HCT116 (cell line): Measurements from ENCODE around the gene CMTM2. TPM values are rescaled to one million over a fixed set of nuclear protein-coding genes. Genes with fewer than 3 reads are reported as not detected.

Experiments
- ATAC-seq: fragments of 200-7000 bp; cut with Tn5 transposase; 2 replicates; pipeline ENCODE4 v1.9.1; 2020; ENCODE audit warnings: mild to moderate bottlenecking, moderate library complexity
- BruUV-seq: library from RNA; stranded (reverse); fragments of 400-500 nt; replicated peaks from 2 replicates; lab custom pipeline; 2021; lab: Mats Ljungman, UMichigan
- CTCF ChIA-PET: fragments of 300-600 bp; sonication (Branson Sonifier 250); formaldehyde crosslinking; loops from one replicate; lab custom pipeline; 2021; ENCODE audit warnings: antibody characterized with exemption; lab: Charles Lee
- POLR2A ChIA-PET: fragments of 300-600, 350-600 bp; sonication (Branson Sonifier 250); formaldehyde crosslinking; loops from one replicate; lab custom pipeline; 2021; ENCODE audit warnings: antibody characterized with exemption; lab: Charles Lee
- RAD21 ChIA-PET, 2 experiments: fragments of 300-600 bp; sonication (Branson Sonifier 250); formaldehyde crosslinking; loops; one replicate each; lab custom pipeline; 2023; ENCODE audit warnings: low total read pairs in 2 of 2; ENCODE audit not compliant: uncharacterized antibody in 2 of 2, unreplicated experiment in 2 of 2, low non-redundant PET in 1 of 2; lab: Charles Lee
- DNase-seq: peaks from one replicate; pipeline ENCODE4 v3.0.0-alpha.2; 2010; ENCODE audit warnings: low read depth, low spot score
- H2AFZ ChIP-seq: fragments of 200-600 bp; shearing (Covaris generic), sonication (generic); 2 replicates; pipeline ENCODE4 v1.6.1; 2017; ENCODE audit warnings: low read depth, mixed run types, mixed read lengths, antibody characterized with exemption, low read length; ENCODE audit not compliant: poor library complexity, severe bottlenecking
- H3K27ac ChIP-seq: 2 replicates; pipeline ENCODE4 v1.5.1; 2012; ENCODE audit warnings: low read depth, low read length
- H3K27me3 ChIP-seq: fragments of 200-600 bp; sonication (generic); 2 replicates; pipeline ENCODE4 v1.6.1; 2016; ENCODE audit warnings: mixed run types, low read length, mixed read lengths; ENCODE audit not compliant: insufficient read depth
- H3K36me3 ChIP-seq, 2 experiments: fragments of 200-500 bp in 1 of 2; fragments of 200-600 bp in 1 of 2; sonication (Bioruptor generic) in 1 of 2; sonication (generic) in 1 of 2; 2 replicates each; pipeline versions ENCODE4 v1.5.1 to v1.6.1; 2014 to 2016; ENCODE audit warnings: low read length in 2 of 2, inconsistent platforms in 1 of 2, mixed read lengths in 1 of 2, mixed run types in 1 of 2; ENCODE audit not compliant: insufficient read depth in 2 of 2, control insufficient read depth in 1 of 2
- H3K4me1 ChIP-seq, 2 experiments: fragments of 200-600 bp in 1 of 2; sonication (generic) in 1 of 2; 2 replicates each; pipeline versions ENCODE4 v1.5.1 to v1.6.1; 2012 to 2017; ENCODE audit warnings: low read length in 2 of 2, inconsistent platforms in 1 of 2, mild to moderate bottlenecking in 1 of 2, mixed read lengths in 1 of 2, mixed run types in 1 of 2, moderate library complexity in 1 of 2; ENCODE audit not compliant: insufficient read depth in 2 of 2, control insufficient read depth in 1 of 2
- H3K4me2 ChIP-seq: fragments of 200-600 bp; sonication (generic); 2 replicates; pipeline ENCODE4 v1.6.1; 2017; ENCODE audit warnings: mixed run types, low read length, mixed read lengths
- H3K4me3 ChIP-seq, 2 experiments: fragments of 200-600 bp in 1 of 2; sonication (generic) in 1 of 2; replicated peaks in 1 of 2; 2 replicates each; pipeline ENCODE4 v1.5.1; 2011 to 2016; ENCODE audit warnings: low read length in 2 of 2, control low read depth in 1 of 2, low read depth in 1 of 2, mild to moderate bottlenecking in 1 of 2, mixed read lengths in 1 of 2, mixed run types in 1 of 2
- H3K79me2 ChIP-seq: fragments of 200-600 bp; sonication (generic); 2 replicates; pipeline ENCODE4 v1.6.1; 2017; ENCODE audit warnings: mild to moderate bottlenecking, mixed run types, low read length, moderate library complexity, mixed read lengths; ENCODE audit not compliant: insufficient read depth
- H3K9ac ChIP-seq: fragments of 200-600 bp; sonication (generic); 2 replicates; pipeline ENCODE4 v1.6.1; 2016; ENCODE audit warnings: low read length, mixed read lengths
- H3K9me2 ChIP-seq: fragments of 200-600 bp; sonication (generic), shearing (Covaris generic); 2 replicates; pipeline ENCODE4 v1.6.1; 2017; ENCODE audit warnings: mixed run types, mild to moderate bottlenecking, moderate library complexity; ENCODE audit not compliant: insufficient read depth
- H3K9me3 ChIP-seq, 2 experiments: fragments of 200-500 bp in 1 of 2; fragments of 200-600 bp in 1 of 2; sonication (Bioruptor generic) in 1 of 2; sonication (generic) in 1 of 2; 2 replicates each; pipeline ENCODE4 v1.6.1; 2014 to 2017; ENCODE audit warnings: low read length in 2 of 2, mixed read lengths in 2 of 2, inconsistent platforms in 1 of 2, low read depth in 1 of 2, mild to moderate bottlenecking in 1 of 2, mixed run types in 1 of 2, moderate library complexity in 1 of 2; ENCODE audit not compliant: control insufficient read depth in 1 of 2, insufficient read depth in 1 of 2
- H4K20me1 ChIP-seq: fragments of 200-600 bp; sonication (generic), shearing (Covaris generic); 2 replicates; pipeline ENCODE4 v1.6.1; 2017; ENCODE audit warnings: mixed run types, mild to moderate bottlenecking, moderate library complexity; ENCODE audit not compliant: insufficient read depth
- CEBPB ChIP-seq: IDR thresholded peaks from 2 replicates; pipeline ENCODE4 v1.6.1; 2012; ENCODE audit warnings: low read depth
- EGR1 ChIP-seq: IDR thresholded peaks from 2 replicates; pipeline ENCODE4 v1.6.1; 2012; ENCODE audit warnings: low read depth
- POLR2A ChIP-seq: IDR thresholded peaks from 2 replicates; pipeline ENCODE4 v1.7.0; 2011; ENCODE audit warnings: borderline replicate concordance; ENCODE audit not compliant: insufficient read depth, insufficient read length; ENCODE audit errors: extremely low read depth
- REST ChIP-seq: IDR thresholded peaks from 2 replicates; pipeline ENCODE4 v1.6.1; 2012; ENCODE audit warnings: low read depth
- SIN3A ChIP-seq: IDR thresholded peaks from 2 replicates; pipeline ENCODE4 v1.6.1; 2012; ENCODE audit warnings: low read depth
- YY1 ChIP-seq: IDR thresholded peaks from 2 replicates; pipeline ENCODE4 v1.6.1; 2011; ENCODE audit warnings: low read length, low read depth, moderate library complexity, mild to moderate bottlenecking; ENCODE audit not compliant: insufficient replicate concordance; ENCODE audit errors: extremely low read depth
- ZBTB33 ChIP-seq: IDR thresholded peaks from 2 replicates; pipeline ENCODE4 v1.6.1; 2011; ENCODE audit warnings: mild to moderate bottlenecking, low read length, moderate library complexity; ENCODE audit not compliant: insufficient replicate concordance; ENCODE audit errors: extremely low read depth
- ZFX ChIP-seq: fragments of 450-650 bp; IDR thresholded peaks from 2 replicates; pipeline ENCODE4 v1.6.1; 2017
- ZNF274 ChIP-seq: fragments of 200-500 bp; sonication (Bioruptor generic); IDR thresholded peaks from 2 replicates; pipeline ENCODE4 v1.6.1; 2014; ENCODE audit warnings: mild to moderate bottlenecking, low read depth, low read length, inconsistent platforms
- intact Hi-C: fragments of 100-400 bp; cut with micrococcal nuclease; formaldehyde crosslinking; loops from 2 replicates; pipeline ENCODE4 v1.10.0; 2022
- total RNA-seq: library from RNA; stranded (reverse); gene quantifications from one replicate; pipeline ENCODE4 v1.2.1, GENCODE V29; 2021; ENCODE audit not compliant: unreplicated experiment

The CMTM2 gene
- total RNA-seq, 1 experiment from 2014 or later = 0.42 TPM

GRCh38 chr16:66534376-66534799 is 44.9 kb upstream of the CMTM2 start:
- H3K4me1 ChIP-seq = no peaks in the 10 kb centered on the region
- DNase-seq (no peak), ATAC-seq (no peak)
- CTCF ChIA-PET = no interaction called here
- BruUV-seq = no TSS peak
- H3K9ac ChIP-seq = no peak overlapping the region
- intact Hi-C loops = no loop called here
- H3K79me2 ChIP-seq = no peaks in the 10 kb centered on the region
- no peaks in the 10 kb centered on the region for H3K27me3 ChIP-seq
- RAD21 ChIA-PET = no interaction called here
- H3K9me3 ChIP-seq = no peaks in the 10 kb centered on the region
- no peak overlapping the region for H2AFZ ChIP-seq
- TF ChIP-seq REST (no peak), CEBPB (no peak), SIN3A (no peak), POLR2A (no peak), ZFX (no peak), ZBTB33 (no peak), EGR1 (no peak), YY1 (no peak), ZNF274 (no peak)
- TF ChIP-seq, all 23 proteins: peak for 0
- Histone ChIP-seq H4K20me1 (no peaks in the 10 kb centered on the region), H3K4me2 (no peak overlapping the region), H3K4me3 (no peak overlapping the region), H3K27ac (no peak overlapping the region), H3K36me3 (peaks cover 6 to 7% of the 10 kb centered on the region in 2 experiments; a peak in 1 of 4 replicates), H3K9me2 (no peaks in the 10 kb centered on the region)
- POLR2A ChIA-PET = no interaction called here
